ENCODE measurements around the gene VMAC. TPM values are rescaled to one million over a fixed set of nuclear protein-coding genes. Genes with fewer than 3 reads are reported as not detected.

VMAC gene
- total and polyA plus RNA-seq, 2 of the 13 experiments (the other 11 are each of a cell fraction or from before 2014, with no cell fraction given), result 2.4 TPM

DNA sequence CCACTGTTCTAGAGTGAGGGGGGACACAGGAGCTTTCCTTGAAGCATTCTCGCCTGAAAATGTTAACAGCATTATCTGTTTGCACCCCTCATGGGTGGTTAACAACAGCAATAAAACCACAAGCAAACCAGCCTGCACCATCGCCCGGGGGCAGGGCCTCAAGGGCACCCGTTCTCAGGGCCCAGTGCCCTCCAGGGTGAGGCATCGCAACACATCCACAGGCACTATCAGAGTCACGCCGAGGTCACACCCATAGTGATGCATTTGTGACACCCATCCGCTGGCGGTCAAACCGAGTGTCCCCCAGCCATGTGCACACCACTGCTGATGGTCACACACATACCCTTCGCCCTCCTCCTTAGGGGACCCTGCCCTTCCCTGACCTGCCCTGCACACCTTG, 38.9 kb upstream of the VMAC start:
- H3K9me3 ChIP-seq (ENCODE audit: low read length), result no peaks in the 10 kb centered on the region
- ChIA-PET POLR2A (no interaction called here), CTCF (ENCODE audit: low intra/inter-chr PET ratio, low total read pairs) (no interaction called here)
- WGBS (ENCODE audit: low lambda C conversion rate), result 73% methylated on average over 6 of the region's 11 CpGs
- intact Hi-C loops (cut with micrococcal nuclease; ENCODE audit: unreplicated experiment) (no loop called here), in situ Hi-C loops (cut with HindIII; ENCODE audit: extremely low pct_ligation_motif_present, low pct_unique_long_range_greater_than_20kb) (no loop called here)
- H3K27me3 ChIP-seq (ENCODE audit: control insufficient read depth in 1 of 2, insufficient read depth in 2 of 2, low read length in 2 of 2), result no peaks in the 10 kb centered on the region
- TF ChIP-seq ZNF251 (CRISPR knock-in tag; IDR thresholded peaks at IDR 0.05) (no peak), MLXIP (CRISPR knock-in tag; IDR thresholded peaks at IDR 0.05; ENCODE audit: borderline replicate concordance) (no peak), ZIK1 (CRISPR knock-in tag; IDR thresholded peaks at IDR 0.05; ENCODE audit: borderline replicate concordance, low read depth) (no peak), TEAD2 (CRISPR knock-in tag; IDR thresholded peaks at IDR 0.05) (no peak), POGZ (CRISPR knock-in tag; IDR thresholded peaks at IDR 0.05) (no peak), ZNF407 (CRISPR knock-in tag; IDR thresholded peaks at IDR 0.05; ENCODE audit: not compliant biosample characterization) (no peak)
- TF ChIP-seq, protein P1, sequence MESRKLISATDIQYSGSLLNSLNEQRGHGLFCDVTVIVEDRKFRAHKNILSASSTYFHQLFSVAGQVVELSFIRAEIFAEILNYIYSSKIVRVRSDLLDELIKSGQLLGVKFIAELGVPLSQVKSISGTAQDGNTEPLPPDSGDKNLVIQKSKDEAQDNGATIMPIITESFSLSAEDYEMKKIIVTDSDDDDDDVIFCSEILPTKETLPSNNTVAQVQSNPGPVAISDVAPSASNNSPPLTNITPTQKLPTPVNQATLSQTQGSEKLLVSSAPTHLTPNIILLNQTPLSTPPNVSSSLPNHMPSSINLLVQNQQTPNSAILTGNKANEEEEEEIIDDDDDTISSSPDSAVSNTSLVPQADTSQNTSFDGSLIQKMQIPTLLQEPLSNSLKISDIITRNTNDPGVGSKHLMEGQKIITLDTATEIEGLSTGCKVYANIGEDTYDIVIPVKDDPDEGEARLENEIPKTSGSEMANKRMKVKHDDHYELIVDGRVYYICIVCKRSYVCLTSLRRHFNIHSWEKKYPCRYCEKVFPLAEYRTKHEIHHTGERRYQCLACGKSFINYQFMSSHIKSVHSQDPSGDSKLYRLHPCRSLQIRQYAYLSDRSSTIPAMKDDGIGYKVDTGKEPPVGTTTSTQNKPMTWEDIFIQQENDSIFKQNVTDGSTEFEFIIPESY (CRISPR knock-in tag; IDR thresholded peaks at IDR 0.05), result peak; percentile 63; the same call in 1 of the 2 replicates
- no peak overlapping the region for H3K9ac ChIP-seq (ENCODE audit: insufficient read depth, low read depth, low read length)
- BruUV-seq (replicated peaks), result no TSS peak
- H4K20me1 ChIP-seq (ENCODE audit: insufficient read depth, low read length), result no peaks in the 10 kb centered on the region
- H3K4me2 ChIP-seq (ENCODE audit: low read depth, low read length), result no peak overlapping the region
- no peaks in the 10 kb centered on the region for H3K36me3 ChIP-seq (replicated peaks in 1 of 2; ENCODE audit: control insufficient read depth in 1 of 2, insufficient read depth in 2 of 2, low read length in 2 of 2)
- H2AFZ ChIP-seq (ENCODE audit: low read length), result no peak overlapping the region
- FAIRE-seq, result no peak
- ATAC-seq, result no peak
- H3K4me1 ChIP-seq (ENCODE audit: insufficient read depth, low read length), result peaks cover 64% of the 10 kb centered on the region
- H3K4me3 ChIP-seq (replicated peaks in 1 of 3; ENCODE audit: insufficient read depth in 1 of 3, low read depth in 2 of 3, low read length in 3 of 3), result no peak overlapping the region
- H3K27ac ChIP-seq (ENCODE audit: extremely low read length, insufficient read depth, low read length), result no peak overlapping the region
- DNase-seq (ENCODE audit: low spot score), result no peak
- no peaks in the 10 kb centered on the region for H3K79me2 ChIP-seq (ENCODE audit: insufficient read depth, low read length)
